Measurements from ENCODE around the gene ACAD8. TPM values are rescaled to one million over a fixed set of nuclear protein-coding genes. Genes with fewer than 3 reads are reported as not detected.
A peak's percentile ranks its signal among the peaks of the same experiment; 100 is the strongest.

ACAD8 gene
- total RNA-seq, 4 donors from 2014 or later: 19.4 to 29.6 (median 24.7) TPM

- no peaks in the 10 kb centered on the region for H3K4me1 ChIP-seq
- TF ChIP-seq CTCF (IDR thresholded peaks at IDR 0.05 in 4 of 5, conservative IDR thresholded peaks at IDR 0.05 in 1 of 5) (no peak), POLR2A (IDR thresholded peaks at IDR 0.05) (no peak)
- H3K27ac ChIP-seq: no peak overlapping the region
- peaks cover 0 to 99% of the 10 kb centered on the region in 2 donors for H3K36me3 ChIP-seq
- in situ Hi-C loops (cut with MboI; ENCODE audit: low sequenced_read_pairs in 4 of 4) (no loop called here), intact Hi-C loops (cut with DNase I; ENCODE audit: low total_unique reads) (no loop called here)
- no peak overlapping the region for H3K4me3 ChIP-seq
- ATAC-seq: peak in 1 of 2 donors; percentile 51
- no peak for DNase-seq
- no peaks in the 10 kb centered on the region for H3K9me3 ChIP-seq
- no peaks in the 10 kb centered on the region for H3K27me3 ChIP-seq
These were observed 8.8 kb upstream of the ACAD8 start for GRCh38 chr11:134244593-134244992.

- no peak for ATAC-seq
- Histone ChIP-seq H3K27me3 (no peaks in the 10 kb centered on the region), H3K9me3 (no peaks in the 10 kb centered on the region), H3K36me3 (peaks cover 0 to 99% of the 10 kb centered on the region in 2 donors), H3K4me1 (no peaks in the 10 kb centered on the region), H3K4me3 (no peak overlapping the region), H3K27ac (no peak overlapping the region)
- in situ Hi-C loops (cut with MboI; ENCODE audit: low sequenced_read_pairs in 4 of 4) (no loop called here), intact Hi-C loops (cut with DNase I; ENCODE audit: low total_unique reads) (no loop called here)
- DNase-seq: no peak
- TF ChIP-seq CTCF (IDR thresholded peaks at IDR 0.05 in 4 of 5, conservative IDR thresholded peaks at IDR 0.05 in 1 of 5) (no peak), POLR2A (IDR thresholded peaks at IDR 0.05) (no peak)
These were observed 7.9 kb upstream of the ACAD8 start for GRCh38 chr11:134245434-134245833.

GRCh38 chr11:134246100-134246499 lies 7.3 kb upstream of the ACAD8 start:
- H3K27me3 ChIP-seq: no peaks in the 10 kb centered on the region
- H3K4me1 ChIP-seq: no peaks in the 10 kb centered on the region
- no peak overlapping the region for H3K4me3 ChIP-seq
- in situ Hi-C loops (cut with MboI; ENCODE audit: low sequenced_read_pairs in 4 of 4): no loop called here
- ATAC-seq: no peak
- no peaks in the 10 kb centered on the region for H3K9me3 ChIP-seq
- no peak for DNase-seq
- intact Hi-C loops (cut with DNase I; ENCODE audit: low total_unique reads): no loop called here
- TF ChIP-seq CTCF (IDR thresholded peaks at IDR 0.05 in 4 of 5, conservative IDR thresholded peaks at IDR 0.05 in 1 of 5) (no peak), POLR2A (IDR thresholded peaks at IDR 0.05) (no peak)
- H3K36me3 ChIP-seq: peaks cover 0 to 100% of the 10 kb centered on the region in 2 donors
- H3K27ac ChIP-seq: no peak overlapping the region

- H3K27me3 ChIP-seq: no peaks in the 10 kb centered on the region
- intact Hi-C loops (cut with DNase I; ENCODE audit: low total_unique reads): no loop called here
- H3K27ac ChIP-seq: no peak overlapping the region
- TF ChIP-seq CTCF (IDR thresholded peaks at IDR 0.05 in 4 of 5, conservative IDR thresholded peaks at IDR 0.05 in 1 of 5): no peak
- H3K36me3 ChIP-seq: peaks cover 0 to 98% of the 10 kb centered on the region in 2 donors
- in situ Hi-C loops (cut with MboI; ENCODE audit: low sequenced_read_pairs in 4 of 4): no loop called here
- H3K4me1 ChIP-seq: peaks cover 0 to under 1% of the 10 kb centered on the region in 2 donors
- ATAC-seq: no peak
- no peaks in the 10 kb centered on the region for H3K9me3 ChIP-seq
- no peak for DNase-seq
- no peak overlapping the region for H3K4me3 ChIP-seq
These were observed 6.7 kb upstream of the ACAD8 start for GRCh38 chr11:134246678-134247077.

GRCh38 chr11:134248910-134249480 lies 4.4 kb upstream of the ACAD8 start:
- no peak for DNase-seq
- TF ChIP-seq POLR2A (IDR thresholded peaks at IDR 0.05) (no peak), CTCF (IDR thresholded peaks at IDR 0.05 in 4 of 5, conservative IDR thresholded peaks at IDR 0.05 in 1 of 5) (no peak)
- ATAC-seq: no peak
- Histone ChIP-seq H3K4me1 (peaks cover 9 to 11% of the 10 kb centered on the region in 2 donors), H3K27ac (no peak overlapping the region), H3K9me3 (no peaks in the 10 kb centered on the region), H3K36me3 (peaks cover 0 to 75% of the 10 kb centered on the region in 2 donors), H3K27me3 (no peaks in the 10 kb centered on the region), H3K4me3 (no peak overlapping the region)
- intact Hi-C loops (cut with DNase I; ENCODE audit: low total_unique reads): no loop called here
- in situ Hi-C loops (cut with MboI; ENCODE audit: low sequenced_read_pairs in 4 of 4): no loop called here

Measured in gastrocnemius medialis (tissue), 4 donors.